SW480 (cell line): ENCODE results near the gene CORO1A.
"Not testable (repeated sequence)": the region's sequence is repeated elsewhere in the genome, so short reads cannot be mapped to it uniquely, and the experiment has no call there.

Source experiments
- DNase-seq: peaks from one replicate; pipeline ENCODE4 v3.0.0-alpha.2; 2016; ENCODE audit warnings: low spot score

The CORO1A gene

GRCh38 chr16:30205541-30206236 is 22.3 kb downstream of the CORO1A start:
- DNase-seq: not testable (repeated sequence)

GRCh38 chr16:30206252-30206651 is 22.9 kb downstream of the CORO1A start:
- DNase-seq: not testable (repeated sequence)

DNA sequence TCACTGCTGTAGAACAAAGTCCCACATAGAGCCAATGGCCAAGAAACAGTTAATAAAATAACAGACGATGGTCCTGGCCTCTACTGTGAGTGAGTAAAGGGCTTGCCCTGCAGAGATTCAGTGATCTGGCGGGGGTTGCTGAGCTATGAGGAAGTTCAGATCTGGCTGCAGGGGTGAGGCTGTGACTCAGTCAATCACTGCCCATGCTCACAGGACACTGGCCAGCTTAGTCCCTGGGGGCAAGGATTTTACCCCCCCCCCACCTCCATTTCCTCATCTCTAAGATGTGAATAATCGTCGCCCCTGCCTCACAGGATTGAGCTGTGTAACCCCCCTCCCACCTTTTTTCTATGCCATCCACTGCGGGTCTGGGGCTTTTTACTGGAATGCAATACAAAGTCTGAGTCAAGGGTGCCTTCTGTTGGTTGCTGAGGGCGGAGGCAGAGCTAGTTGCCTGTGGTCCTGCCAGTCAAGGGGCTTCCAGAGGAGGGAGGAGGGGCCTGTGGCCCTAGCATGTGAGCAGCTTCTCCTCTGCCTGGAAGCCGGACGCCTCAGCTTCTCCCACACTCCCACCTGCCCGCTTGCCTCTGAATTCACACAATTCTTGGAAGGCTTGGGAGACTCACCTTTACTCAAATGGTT is 23.8 kb downstream of the CORO1A start:
- not testable (repeated sequence) for DNase-seq

DNA sequence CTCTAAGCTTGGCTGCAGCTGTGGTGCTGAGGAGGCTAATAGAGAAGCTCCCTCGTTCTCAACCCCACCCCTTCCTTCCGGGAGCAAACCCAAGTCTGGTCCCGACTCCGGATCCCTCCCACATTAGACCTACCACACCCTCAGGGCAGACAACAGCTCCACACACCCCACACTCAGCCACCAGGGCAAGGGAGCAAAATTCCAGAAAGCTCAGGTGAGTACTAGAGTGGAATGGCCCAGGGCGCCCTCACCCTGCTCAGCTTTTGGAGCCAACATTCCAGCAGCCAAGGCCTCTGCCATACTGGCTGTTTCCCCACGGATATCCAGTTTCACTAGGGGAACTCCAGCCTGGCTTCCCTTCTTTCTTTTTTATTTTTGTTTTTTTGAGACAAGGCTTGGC is 25.6 kb downstream of the CORO1A start:
- DNase-seq: not testable (repeated sequence)

DNA sequence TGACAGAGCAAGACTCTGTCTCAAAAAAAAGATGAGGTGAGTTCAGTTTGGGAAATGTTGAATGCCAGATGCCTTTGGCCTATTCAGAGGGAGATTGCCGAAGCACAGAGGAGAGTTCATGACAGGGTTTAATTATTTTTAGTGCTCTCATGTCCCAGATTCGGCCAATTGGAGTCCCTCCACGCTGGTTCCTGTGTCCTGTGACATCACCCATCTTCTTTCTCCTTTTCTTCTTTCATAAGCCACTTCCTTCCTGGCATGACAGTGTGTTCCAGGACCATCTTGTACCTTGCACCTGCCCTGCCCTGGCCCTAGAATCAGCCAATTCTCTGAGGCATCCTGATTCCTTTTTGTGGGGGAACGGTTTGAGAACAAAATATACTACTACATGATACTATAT is 28.0 kb downstream of the CORO1A start:
- not testable (repeated sequence) for DNase-seq

GRCh38 chr16:30217082-30217481 is 33.7 kb downstream of the CORO1A start:
- DNase-seq: not testable (repeated sequence)
